GM10266 (cell line): ENCODE measurements around the gene VSIG2.

ENCODE experiments used
- DNase-seq: peaks from one replicate; pipeline ENCODE4 v3.0.0; 2012; ENCODE audit errors: extremely low spot score
- TF ChIP-seq, protein P1 (sequence below): IDR thresholded peaks from 2 replicates; pipeline ENCODE4 v1.5.1; 2012; ENCODE audit warnings: mild to moderate bottlenecking, low read depth; ENCODE audit not compliant: control insufficient read depth, insufficient read depth; ENCODE audit errors: missing control alignments

Gene VSIG2

DNA sequence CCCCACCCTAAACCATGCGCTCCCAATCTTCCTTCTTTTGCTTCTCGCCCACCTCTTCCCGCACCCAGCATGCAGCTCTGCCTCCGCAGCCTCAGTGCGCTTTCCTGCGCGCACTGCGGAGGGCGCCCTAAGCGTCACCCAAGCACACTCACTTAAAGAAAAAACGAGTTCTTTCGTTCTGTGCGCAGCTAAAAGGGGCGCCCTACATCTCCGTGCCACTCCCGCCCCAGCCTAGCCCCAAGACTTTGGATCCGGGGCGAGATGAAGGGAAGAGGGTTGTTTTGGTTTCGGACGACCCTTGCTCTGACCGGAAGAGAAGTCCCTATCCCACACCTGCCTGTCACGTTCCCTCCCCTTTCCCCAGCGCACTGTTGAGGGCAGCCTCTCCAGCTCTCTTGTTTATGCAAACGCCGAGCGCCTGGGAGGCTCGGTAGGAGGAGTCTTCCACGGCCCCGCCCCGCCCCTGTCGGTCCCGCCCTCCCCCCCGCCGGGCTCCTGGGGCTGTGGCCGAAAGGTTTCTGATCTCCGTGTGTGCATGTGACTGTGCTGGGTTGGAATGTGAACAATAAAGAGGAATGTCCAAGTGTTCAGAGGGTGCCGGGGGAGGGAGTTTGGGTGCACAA, 5.3 kb downstream of the VSIG2 start:
- DNase-seq = peak; percentile 95
- TF ChIP-seq, protein P1, sequence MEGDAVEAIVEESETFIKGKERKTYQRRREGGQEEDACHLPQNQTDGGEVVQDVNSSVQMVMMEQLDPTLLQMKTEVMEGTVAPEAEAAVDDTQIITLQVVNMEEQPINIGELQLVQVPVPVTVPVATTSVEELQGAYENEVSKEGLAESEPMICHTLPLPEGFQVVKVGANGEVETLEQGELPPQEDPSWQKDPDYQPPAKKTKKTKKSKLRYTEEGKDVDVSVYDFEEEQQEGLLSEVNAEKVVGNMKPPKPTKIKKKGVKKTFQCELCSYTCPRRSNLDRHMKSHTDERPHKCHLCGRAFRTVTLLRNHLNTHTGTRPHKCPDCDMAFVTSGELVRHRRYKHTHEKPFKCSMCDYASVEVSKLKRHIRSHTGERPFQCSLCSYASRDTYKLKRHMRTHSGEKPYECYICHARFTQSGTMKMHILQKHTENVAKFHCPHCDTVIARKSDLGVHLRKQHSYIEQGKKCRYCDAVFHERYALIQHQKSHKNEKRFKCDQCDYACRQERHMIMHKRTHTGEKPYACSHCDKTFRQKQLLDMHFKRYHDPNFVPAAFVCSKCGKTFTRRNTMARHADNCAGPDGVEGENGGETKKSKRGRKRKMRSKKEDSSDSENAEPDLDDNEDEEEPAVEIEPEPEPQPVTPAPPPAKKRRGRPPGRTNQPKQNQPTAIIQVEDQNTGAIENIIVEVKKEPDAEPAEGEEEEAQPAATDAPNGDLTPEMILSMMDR = peak; percentile 86

DNA sequence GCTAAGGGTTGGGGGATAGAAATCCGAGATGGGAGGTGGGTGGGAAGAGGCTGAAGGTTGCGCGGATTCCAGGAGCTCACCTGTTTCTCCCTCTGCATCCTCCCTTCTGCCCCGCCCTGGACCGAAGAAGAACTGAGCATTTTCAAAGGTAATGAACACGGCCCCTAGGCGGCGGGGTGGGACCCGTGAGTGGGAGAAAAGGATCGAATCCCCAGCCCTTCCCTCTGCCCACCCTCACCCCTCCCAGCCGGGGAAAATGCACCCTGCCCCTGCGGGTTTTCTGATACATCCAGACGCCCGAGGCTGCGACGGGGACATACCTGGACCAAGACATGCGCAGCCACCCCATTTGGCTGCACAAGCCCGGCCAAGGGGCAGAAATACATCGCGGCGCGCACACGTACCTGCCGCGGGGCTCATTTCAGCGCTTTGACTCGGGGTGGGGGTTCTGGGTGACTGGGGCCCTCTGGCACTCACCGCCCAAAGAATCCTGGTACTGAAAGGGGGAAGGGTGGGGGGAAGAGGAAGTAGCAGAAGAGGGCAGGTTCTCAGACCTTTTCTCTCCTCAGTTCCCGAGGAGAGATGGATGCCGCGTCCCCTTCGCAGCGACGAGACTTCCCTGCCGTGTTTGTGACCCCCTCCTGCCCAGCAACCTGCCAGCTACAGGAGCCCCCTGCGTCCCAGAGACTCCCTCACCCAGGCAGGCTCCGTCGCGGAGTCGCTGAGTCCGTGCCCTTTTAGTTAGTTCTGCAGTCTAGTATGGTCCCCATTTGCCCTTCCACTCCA, 6.0 kb downstream of the VSIG2 start:
- DNase-seq = peak; percentile 79
- TF ChIP-seq, protein P1 = peak; percentile 50

GRCh38 chr11:124745270-124745834, 6.7 kb downstream of the VSIG2 start:
- DNase-seq = no peak
- TF ChIP-seq, protein P1 = no peak

- DNase-seq = no peak
- TF ChIP-seq, protein P1 = no peak
Observed at GRCh38 chr11:124743050-124743449, 9.0 kb downstream of the VSIG2 start.

- TF ChIP-seq, protein P1 = no peak
- DNase-seq = no peak
Observed at GRCh38 chr11:124742555-124742954, 9.5 kb downstream of the VSIG2 start.

GRCh38 chr11:124740277-124740882, 11.7 kb downstream of the VSIG2 start:
- TF ChIP-seq, protein P1 = peak; percentile 57
- peak; percentile 70 for DNase-seq
